WTC11 (cell line): ENCODE data around the gene TMTC2. TPM values are rescaled to one million over a fixed set of nuclear protein-coding genes. Genes with fewer than 3 reads are reported as not detected.

ENCODE experiments used
- ATAC-seq: fragments of 200-7000 bp; cut with Tn5 transposase; 2 replicates; pipeline ENCODE4 v1.10.0; 2021; ENCODE audit warnings: mild to moderate bottlenecking, moderate library complexity
- CTCF ChIA-PET: fragments of 300-600 bp; sonication (Branson Sonifier 250); formaldehyde crosslinking; loops from one replicate; lab custom pipeline; 2021; ENCODE audit warnings: antibody characterized with exemption; lab: Charles Lee
- POLR2A ChIA-PET: fragments of 350-600 bp; sonication (Branson Sonifier 250); formaldehyde crosslinking; loops from one replicate; lab custom pipeline; 2021; ENCODE audit warnings: antibody characterized with exemption; lab: Charles Lee
- DNase-seq: peaks from one replicate; pipeline ENCODE4 v3.0.0; 2021; ENCODE audit warnings: low spot score
- H3K27ac Mint-ChIP-seq: 2 replicates; pipeline ENCODE4 v1.8.0; 2021; ENCODE audit warnings: mixed read lengths
- H3K27me3 Mint-ChIP-seq: 2 replicates; pipeline ENCODE4 v1.8.0; 2021; ENCODE audit warnings: low read depth, mild to moderate bottlenecking, moderate library complexity, mixed read lengths
- H3K36me3 Mint-ChIP-seq: 2 replicates; pipeline ENCODE4 v1.8.0; 2021; ENCODE audit warnings: mixed read lengths
- H3K4me1 Mint-ChIP-seq: 2 replicates; pipeline ENCODE4 v1.8.0; 2022; ENCODE audit warnings: mixed read lengths
- H3K4me3 Mint-ChIP-seq: 2 replicates; pipeline ENCODE4 v1.8.0; 2021; ENCODE audit warnings: mild to moderate bottlenecking, moderate library complexity, mixed read lengths
- H3K9me3 Mint-ChIP-seq: 2 replicates; pipeline ENCODE4 v1.8.0; 2021; ENCODE audit warnings: mixed read lengths
- CTCF ChIP-seq: fragments of 200-600 bp; IDR thresholded peaks from 2 replicates; pipeline ENCODE4 v1.8.0; 2022; ENCODE audit warnings: antibody characterized with exemption
- E2F4 ChIP-seq: sonication (generic); formaldehyde crosslinking; IDR thresholded peaks from 2 replicates; pipeline ENCODE4 v1.8.1; 2022; ENCODE audit warnings: low read depth, mild to moderate bottlenecking, moderate library complexity, missing genetic modification reagents, borderline replicate concordance
- ETV6 ChIP-seq: sonication (generic); formaldehyde crosslinking; IDR thresholded peaks from 2 replicates; pipeline ENCODE4 v1.8.1; 2022; ENCODE audit warnings: mild to moderate bottlenecking, missing genetic modification reagents
- FOXJ3 ChIP-seq: sonication (generic); formaldehyde crosslinking; IDR thresholded peaks from 2 replicates; pipeline ENCODE4 v1.9.0; 2021; ENCODE audit warnings: missing genetic modification reagents, mild to moderate bottlenecking, borderline replicate concordance
- FOXP1 ChIP-seq: sonication (generic); formaldehyde crosslinking; IDR thresholded peaks from 2 replicates; pipeline ENCODE4 v1.8.0; 2022; ENCODE audit warnings: missing genetic modification reagents, mild to moderate bottlenecking, moderate library complexity, borderline replicate concordance
- GRHL2 ChIP-seq: fragments of 250-450 bp; sonication (Bioruptor Pico); IDR thresholded peaks from 2 replicates; pipeline ENCODE4 v1.8.0; 2022; ENCODE audit warnings: mild to moderate bottlenecking, moderate library complexity; ENCODE audit not compliant: insufficient replicate concordance, severe bottlenecking
- HMGA2 ChIP-seq: fragments of 250-450 bp; sonication (Bioruptor Pico); IDR thresholded peaks from 2 replicates; pipeline ENCODE4 v1.4.0; 2021; ENCODE audit warnings: mild to moderate bottlenecking, moderate library complexity
- MAX ChIP-seq: sonication (generic); formaldehyde crosslinking; IDR thresholded peaks from 2 replicates; pipeline ENCODE4 v1.8.0; 2022; ENCODE audit warnings: mild to moderate bottlenecking, missing genetic modification reagents
- MLX ChIP-seq: sonication (generic); formaldehyde crosslinking; IDR thresholded peaks from 2 replicates; pipeline ENCODE4 v1.8.1; 2023; ENCODE audit warnings: mild to moderate bottlenecking, missing genetic modification reagents, moderate library complexity
- RELA ChIP-seq: sonication (generic); formaldehyde crosslinking; IDR thresholded peaks from 2 replicates; pipeline ENCODE4 v1.8.1; 2022; ENCODE audit warnings: missing genetic modification reagents, mild to moderate bottlenecking, borderline replicate concordance
- RORB ChIP-seq: fragments of 250-450 bp; sonication (Bioruptor Pico); IDR thresholded peaks from 2 replicates; pipeline ENCODE4 v1.9.0; 2021; ENCODE audit warnings: mild to moderate bottlenecking
- SMAD4 ChIP-seq: sonication (generic); formaldehyde crosslinking; IDR thresholded peaks from 2 replicates; pipeline ENCODE4 v1.8.0; 2022; ENCODE audit warnings: mild to moderate bottlenecking, missing genetic modification reagents
- STAT6 ChIP-seq: sonication (generic); formaldehyde crosslinking; conservative IDR thresholded peaks from 2 replicates; pipeline ENCODE4 v1.8.1; 2023; ENCODE audit warnings: mild to moderate bottlenecking, low read depth, missing genetic modification reagents, moderate library complexity
- TEAD1 ChIP-seq: sonication (generic); formaldehyde crosslinking; IDR thresholded peaks from 2 replicates; pipeline ENCODE4 v1.8.0; 2022; ENCODE audit warnings: mild to moderate bottlenecking, missing genetic modification reagents
- USF1 ChIP-seq: sonication (generic); formaldehyde crosslinking; IDR thresholded peaks from 2 replicates; pipeline ENCODE4 v1.8.0; 2022; ENCODE audit warnings: mild to moderate bottlenecking, missing genetic modification reagents
- ZNF396 ChIP-seq: fragments of 250-450 bp; sonication (Bioruptor Pico); IDR thresholded peaks from 2 replicates; pipeline ENCODE4 v1.8.0; 2021; ENCODE audit warnings: mild to moderate bottlenecking, moderate library complexity, borderline replicate concordance
- total RNA-seq: library from RNA; stranded (reverse); gene quantifications from 3 replicates; pipeline ENCODE4 v1.2.3, GENCODE V29; 2021

The TMTC2 gene
- total RNA-seq, 1 experiment from 2014 or later, result 6.4 TPM

GRCh38 chr12:83010169-83010804 lies 323.6 kb downstream of the TMTC2 start:
- Mint-ChIP-seq H3K36me3 (peaks cover 47% of the 10 kb centered on the region), H3K4me3 (no peak overlapping the region), H3K9me3 (peaks cover 50% of the 10 kb centered on the region), H3K27me3 (no peaks in the 10 kb centered on the region), H3K4me1 (no peaks in the 10 kb centered on the region), H3K27ac (no peak overlapping the region)
- no peak for ATAC-seq
- ChIA-PET POLR2A (no interaction called here), CTCF (no interaction called here)
- TF ChIP-seq HMGA2 (no peak), RORB (CRISPR knock-in tag) (no peak), MLX (no peak), ETV6 (CRISPR knock-in tag) (no peak), MAX (CRISPR knock-in tag) (no peak), E2F4 (no peak), FOXP1 (CRISPR knock-in tag) (no peak), FOXJ3 (CRISPR knock-in tag) (no peak), CTCF (no peak), GRHL2 (CRISPR knock-in tag) (no peak), SMAD4 (CRISPR knock-in tag) (no peak), ZNF396 (CRISPR knock-in tag) (no peak)
- DNase-seq, result no peak

- Mint-ChIP-seq H3K9me3 (peaks cover 11% of the 10 kb centered on the region), H3K36me3 (peaks cover 7% of the 10 kb centered on the region), H3K4me1 (no peaks in the 10 kb centered on the region), H3K27me3 (no peaks in the 10 kb centered on the region), H3K27ac (no peak overlapping the region), H3K4me3 (no peak overlapping the region)
- ChIA-PET CTCF (no interaction called here), POLR2A (no interaction called here)
- ATAC-seq (no peak), DNase-seq (no peak)
- no peak for TF ChIP-seq TEAD1 (CRISPR knock-in tag)
- TF ChIP-seq STAT6 (CRISPR knock-in tag), result no peak
- no peak for TF ChIP-seq RELA
- no peak for TF ChIP-seq USF1 (CRISPR knock-in tag)
Observed at GRCh38 chr12:83015390-83016217, 328.9 kb downstream of the TMTC2 start.
